HepG2 (cell line): ENCODE measurements around the gene CSTPP1. TPM values are rescaled to one million over a fixed set of nuclear protein-coding genes. Genes with fewer than 3 reads are reported as not detected.

Experiments
- ATAC-seq: fragments of 200-7000 bp; cut with Tn5 transposase; 3 replicates; pipeline ENCODE4 v1.9.1; 2020; ENCODE audit warnings: mild to moderate bottlenecking, moderate library complexity
- BruUV-seq: library from RNA; stranded (reverse); fragments of 400-500 nt; replicated peaks from 2 replicates; lab custom pipeline; 2021; lab: Mats Ljungman, UMichigan
- CTCF ChIA-PET: fragments of 300-600 bp; formaldehyde crosslinking; extraction: SDS; loops from one replicate; lab custom pipeline; 2021; ENCODE audit warnings: low total read pairs, inconsistent platforms, low intra/inter-chr PET ratio; lab: Yijun Ruan, JAX
- POLR2A ChIA-PET: fragments of 350-600 bp; sonication (Branson Sonifier 250); formaldehyde crosslinking; loops from one replicate; lab custom pipeline; 2020; ENCODE audit warnings: antibody characterized with exemption, inconsistent platforms; lab: Yijun Ruan, JAX
- DNase-seq: peaks from one replicate; pipeline ENCODE4 v3.0.0-alpha.2; 2015; ENCODE audit warnings: low spot score
- FAIRE-seq: peaks from 3 replicates; lab custom pipeline; 2011; peaks lifted over from hg19 to GRCh38; lab: Jason Lieb, UNC
- H2AFZ ChIP-seq: one replicate; pipeline ENCODE4 v1.6.1; 2011; ENCODE audit warnings: low read length, inconsistent platforms
- H3K27ac ChIP-seq: fragments of 300-600 bp; 3 replicates; pipeline ENCODE4 v1.8.0; 2011; ENCODE audit warnings: mixed run types, mild to moderate bottlenecking, mixed read lengths, low read length, inconsistent platforms; ENCODE audit not compliant: insufficient read depth; ENCODE audit errors: extremely low read length
- H3K27me3 ChIP-seq, 2 experiments: fragments of 200-600 bp in 1 of 2; 2 replicates in 1 of 2; 3 replicates in 1 of 2; pipeline versions ENCODE4 v1.6.0 to v1.8.0; 2011; ENCODE audit warnings: low read length in 2 of 2, mild to moderate bottlenecking in 2 of 2, moderate library complexity in 2 of 2, inconsistent platforms in 1 of 2; ENCODE audit not compliant: insufficient read depth in 2 of 2, control insufficient read depth in 1 of 2
- H3K36me3 ChIP-seq, 2 experiments: fragments of 200-600 bp in 1 of 2; replicated peaks in 1 of 2; 2 replicates in 1 of 2; 3 replicates in 1 of 2; pipeline versions ENCODE4 v1.5.1 to v1.8.0; 2011; ENCODE audit warnings: low read length in 2 of 2, inconsistent platforms in 1 of 2; ENCODE audit not compliant: insufficient read depth in 2 of 2, control insufficient read depth in 1 of 2
- H3K4me1 ChIP-seq: 2 replicates; pipeline ENCODE4 v1.5.1; 2012; ENCODE audit warnings: low read length, inconsistent platforms; ENCODE audit not compliant: insufficient read depth
- H3K4me2 ChIP-seq: 2 replicates; pipeline ENCODE4 v1.6.0; 2011; ENCODE audit warnings: low read depth, low read length, inconsistent platforms
- H3K4me3 ChIP-seq, 3 experiments: fragments of 200-600 bp in 1 of 3; sonication (generic), shearing (Covaris generic) in 1 of 3; replicated peaks in 1 of 3; 2 replicates each; pipeline ENCODE4 v1.5.1; 2011 to 2016; ENCODE audit warnings: low read length in 3 of 3, inconsistent platforms in 2 of 3, low read depth in 2 of 3, mild to moderate bottlenecking in 2 of 3, control low read depth in 1 of 3, mixed read lengths in 1 of 3; ENCODE audit not compliant: insufficient read depth in 1 of 3
- H3K79me2 ChIP-seq: one replicate; pipeline ENCODE4 v1.6.1; 2011; ENCODE audit warnings: low read length, inconsistent platforms; ENCODE audit not compliant: insufficient read depth
- H3K9ac ChIP-seq: 2 replicates; pipeline ENCODE4 v1.6.0; 2011; ENCODE audit warnings: mild to moderate bottlenecking, low read depth, low read length, inconsistent platforms; ENCODE audit not compliant: insufficient read depth
- H3K9me3 ChIP-seq: 2 replicates; pipeline ENCODE4 v1.5.1; 2012; ENCODE audit warnings: mild to moderate bottlenecking, low read length
- H4K20me1 ChIP-seq: 2 replicates; pipeline ENCODE4 v1.6.0; 2011; ENCODE audit warnings: inconsistent platforms, mild to moderate bottlenecking, low read length, moderate library complexity; ENCODE audit not compliant: insufficient read depth
- ETV5 ChIP-seq: IDR thresholded peaks from 2 replicates; pipeline ENCODE4 v1.6.1; 2018; ENCODE audit warnings: missing biosample characterization, missing genetic modification reagents, inconsistent platforms, borderline replicate concordance
- GATAD2A ChIP-seq: IDR thresholded peaks from 2 replicates; pipeline ENCODE4 v1.6.1; 2016
- HOXA7 ChIP-seq: sonication (generic); formaldehyde crosslinking; IDR thresholded peaks from 2 replicates; pipeline ENCODE4 v1.8.1; 2022; ENCODE audit warnings: mild to moderate bottlenecking, missing genetic modification reagents, moderate library complexity
- ZNF460 ChIP-seq: sonication (generic); formaldehyde crosslinking; IDR thresholded peaks from 2 replicates; pipeline ENCODE4 v1.5.1; 2020; ENCODE audit warnings: missing genetic modification reagents, mild to moderate bottlenecking, borderline replicate concordance
- ZNF841 ChIP-seq: sonication (generic); formaldehyde crosslinking; IDR thresholded peaks from 2 replicates; pipeline ENCODE4 v1.8.1; 2023; ENCODE audit warnings: missing genetic modification reagents, borderline replicate concordance
- WGBS: methylation state at CpG from one replicate; pipeline ENCODE4 v1.1.6; 2017; ENCODE audit warnings: low lambda C conversion rate; 5-methylcytosine and 5-hydroxymethylcytosine counted together
- in situ Hi-C: cut with HindIII; loops from 2 replicates; pipeline ENCODE4 v1.10.0; 2017; ENCODE audit warnings: low pct_unique_long_range_greater_than_20kb; ENCODE audit not compliant: extremely low pct_ligation_motif_present
- intact Hi-C: fragments of 100-400 bp; cut with micrococcal nuclease; formaldehyde crosslinking; loops from one replicate; pipeline ENCODE4 v1.10.0; 2022; ENCODE audit not compliant: unreplicated experiment
- polyA plus RNA-seq, 8 experiments: library from polyadenylated mRNA; depleted of rRNA in 3 of 8; stranded (reverse) in 7 of 8; unstranded in 1 of 8; fragments of >200 nt; fragmentation: Illumina TruSeq in 4 of 8; extraction: Trizol in 4 of 8; gene quantifications; 2 replicates each; pipeline versions ENCODE4 v1.2.1 to v1.2.3, GENCODE V29; 2011 to 2016; ENCODE audit warnings: low read depth in 4 of 8, missing spikeins in 1 of 8, mixed read lengths in 1 of 8; ENCODE audit not compliant: insufficient read depth in 1 of 8
- total RNA-seq, 5 experiments: library from RNA; depleted of rRNA; stranded (reverse); fragments of >200 nt; fragmentation: Illumina TruSeq; extraction: Trizol; gene quantifications; 2 replicates each; pipeline ENCODE4 v1.2.3, GENCODE V29; 2016; ENCODE audit warnings: low read depth in 1 of 5
- TF ChIP-seq, protein P1 (sequence below): sonication (generic); formaldehyde crosslinking; IDR thresholded peaks from 2 replicates; pipeline ENCODE4 v1.4.0; 2020; ENCODE audit warnings: missing genetic modification reagents, borderline replicate concordance
- TF ChIP-seq, protein P2 (sequence below), 2 experiments: sonication (generic) in 1 of 2; formaldehyde crosslinking in 1 of 2; IDR thresholded peaks; 2 replicates each; pipeline versions ENCODE4 v1.4.0 to v1.6.1; 2016 to 2020; ENCODE audit warnings: borderline replicate concordance in 1 of 2, low read depth in 1 of 2, mild to moderate bottlenecking in 1 of 2, missing genetic modification reagents in 1 of 2
- TF ChIP-seq, protein P3 (sequence below): sonication (generic); formaldehyde crosslinking; IDR thresholded peaks from 2 replicates; pipeline ENCODE4 v1.5.0; 2020; ENCODE audit warnings: missing genetic modification reagents
- TF ChIP-seq, protein P4 (sequence below): sonication (generic); formaldehyde crosslinking; IDR thresholded peaks from 2 replicates; pipeline ENCODE4 v1.5.0; 2020; ENCODE audit warnings: missing genetic modification reagents
- TF ChIP-seq, protein P5 (sequence below): sonication (generic); formaldehyde crosslinking; IDR thresholded peaks from 2 replicates; pipeline ENCODE4 v1.4.0; 2020; ENCODE audit warnings: missing genetic modification reagents, mild to moderate bottlenecking, borderline replicate concordance

CSTPP1 gene
- total and polyA plus RNA-seq, 2 of the 13 experiments (the other 11 are each of a cell fraction or from before 2014, with no cell fraction given) = 12.3 to 14.6 TPM

DNA sequence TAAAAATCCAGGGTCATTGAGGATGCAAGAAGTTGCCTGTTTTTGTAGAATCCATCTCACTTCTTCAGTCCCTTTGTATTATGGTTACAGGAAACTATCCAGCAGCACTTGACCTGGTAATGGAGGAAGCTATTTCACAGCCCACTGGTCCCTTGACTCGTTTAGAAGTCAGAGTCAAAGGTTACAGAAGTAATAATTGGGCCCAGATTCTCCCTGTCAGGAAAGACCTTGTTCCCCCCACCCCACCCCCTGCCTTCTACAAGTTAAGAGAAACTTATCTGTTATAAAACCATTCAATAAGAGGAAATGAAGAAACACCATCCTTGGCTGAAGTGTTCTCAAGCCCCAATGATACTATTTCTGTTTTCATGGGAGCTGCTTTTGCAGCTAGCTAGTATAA is 65.8 kb downstream of the CSTPP1 start:
- ChIA-PET CTCF (no interaction called here), POLR2A (no interaction called here)
- Histone ChIP-seq H3K4me1 (peaks cover 25% of the 10 kb centered on the region), H3K9ac (no peak overlapping the region), H3K4me2 (no peak overlapping the region), H3K4me3 (no peak overlapping the region), H4K20me1 (no peaks in the 10 kb centered on the region), H3K27ac (no peak overlapping the region), H3K27me3 (no peaks in the 10 kb centered on the region), H3K79me2 (no peaks in the 10 kb centered on the region), H3K9me3 (no peaks in the 10 kb centered on the region), H3K36me3 (no peaks in the 10 kb centered on the region), H2AFZ (no peak overlapping the region)
- DNase-seq (no peak), FAIRE-seq (no peak), ATAC-seq (no peak)
- in situ Hi-C loops (no loop called here), intact Hi-C loops (loop anchor here (10.0 kb wide), 1 partner anchor 92 kb away; no protein-coding TSS in a partner anchor)
- WGBS = 57% methylated on average over 1 of the region's 1 CpG
- BruUV-seq = no TSS peak
- TF ChIP-seq, protein P1, sequence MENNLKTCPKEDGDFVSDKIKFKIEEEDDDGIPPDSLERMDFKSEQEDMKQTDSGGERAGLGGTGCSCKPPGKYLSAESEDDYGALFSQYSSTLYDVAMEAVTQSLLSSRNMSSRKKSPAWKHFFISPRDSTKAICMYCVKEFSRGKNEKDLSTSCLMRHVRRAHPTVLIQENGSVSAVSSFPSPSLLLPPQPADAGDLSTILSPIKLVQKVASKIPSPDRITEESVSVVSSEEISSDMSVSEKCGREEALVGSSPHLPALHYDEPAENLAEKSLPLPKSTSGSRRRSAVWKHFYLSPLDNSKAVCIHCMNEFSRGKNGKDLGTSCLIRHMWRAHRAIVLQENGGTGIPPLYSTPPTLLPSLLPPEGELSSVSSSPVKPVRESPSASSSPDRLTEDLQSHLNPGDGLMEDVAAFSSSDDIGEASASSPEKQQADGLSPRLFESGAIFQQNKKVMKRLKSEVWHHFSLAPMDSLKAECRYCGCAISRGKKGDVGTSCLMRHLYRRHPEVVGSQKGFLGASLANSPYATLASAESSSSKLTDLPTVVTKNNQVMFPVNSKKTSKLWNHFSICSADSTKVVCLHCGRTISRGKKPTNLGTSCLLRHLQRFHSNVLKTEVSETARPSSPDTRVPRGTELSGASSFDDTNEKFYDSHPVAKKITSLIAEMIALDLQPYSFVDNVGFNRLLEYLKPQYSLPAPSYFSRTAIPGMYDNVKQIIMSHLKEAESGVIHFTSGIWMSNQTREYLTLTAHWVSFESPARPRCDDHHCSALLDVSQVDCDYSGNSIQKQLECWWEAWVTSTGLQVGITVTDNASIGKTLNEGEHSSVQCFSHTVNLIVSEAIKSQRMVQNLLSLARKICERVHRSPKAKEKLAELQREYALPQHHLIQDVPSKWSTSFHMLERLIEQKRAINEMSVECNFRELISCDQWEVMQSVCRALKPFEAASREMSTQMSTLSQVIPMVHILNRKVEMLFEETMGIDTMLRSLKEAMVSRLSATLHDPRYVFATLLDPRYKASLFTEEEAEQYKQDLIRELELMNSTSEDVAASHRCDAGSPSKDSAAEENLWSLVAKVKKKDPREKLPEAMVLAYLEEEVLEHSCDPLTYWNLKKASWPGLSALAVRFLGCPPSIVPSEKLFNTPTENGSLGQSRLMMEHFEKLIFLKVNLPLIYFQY (CRISPR knock-in tag) = no peak
- no peak for TF ChIP-seq ETV5 (CRISPR knock-in tag)
- no peak for TF ChIP-seq ZNF841
- TF ChIP-seq ZNF460 (CRISPR knock-in tag) = no peak
- TF ChIP-seq HOXA7 (CRISPR knock-in tag) = no peak
- TF ChIP-seq, protein P2, sequence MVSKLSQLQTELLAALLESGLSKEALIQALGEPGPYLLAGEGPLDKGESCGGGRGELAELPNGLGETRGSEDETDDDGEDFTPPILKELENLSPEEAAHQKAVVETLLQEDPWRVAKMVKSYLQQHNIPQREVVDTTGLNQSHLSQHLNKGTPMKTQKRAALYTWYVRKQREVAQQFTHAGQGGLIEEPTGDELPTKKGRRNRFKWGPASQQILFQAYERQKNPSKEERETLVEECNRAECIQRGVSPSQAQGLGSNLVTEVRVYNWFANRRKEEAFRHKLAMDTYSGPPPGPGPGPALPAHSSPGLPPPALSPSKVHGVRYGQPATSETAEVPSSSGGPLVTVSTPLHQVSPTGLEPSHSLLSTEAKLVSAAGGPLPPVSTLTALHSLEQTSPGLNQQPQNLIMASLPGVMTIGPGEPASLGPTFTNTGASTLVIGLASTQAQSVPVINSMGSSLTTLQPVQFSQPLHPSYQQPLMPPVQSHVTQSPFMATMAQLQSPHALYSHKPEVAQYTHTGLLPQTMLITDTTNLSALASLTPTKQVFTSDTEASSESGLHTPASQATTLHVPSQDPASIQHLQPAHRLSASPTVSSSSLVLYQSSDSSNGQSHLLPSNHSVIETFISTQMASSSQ (IDR thresholded peaks at IDR 0.05; ENCODE audit: low read depth) = no peak
- TF ChIP-seq, protein P2 (CRISPR knock-in tag; IDR thresholded peaks at IDR 0.05; ENCODE audit: borderline replicate concordance) = no peak
- TF ChIP-seq, protein P3, sequence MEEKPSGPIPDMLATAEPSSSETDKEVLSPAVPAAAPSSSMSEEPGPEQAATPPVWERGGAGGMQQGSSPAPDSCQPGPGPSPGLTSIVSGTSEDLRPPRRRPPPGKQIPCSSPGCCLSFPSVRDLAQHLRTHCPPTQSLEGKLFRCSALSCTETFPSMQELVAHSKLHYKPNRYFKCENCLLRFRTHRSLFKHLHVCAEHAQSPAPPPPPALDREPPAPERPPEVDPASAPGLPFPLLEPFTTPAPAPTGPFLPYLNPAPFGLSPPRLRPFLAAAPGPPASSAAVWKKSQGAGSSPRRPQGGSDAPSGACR (CRISPR knock-in tag) = no peak
- TF ChIP-seq, protein P4, sequence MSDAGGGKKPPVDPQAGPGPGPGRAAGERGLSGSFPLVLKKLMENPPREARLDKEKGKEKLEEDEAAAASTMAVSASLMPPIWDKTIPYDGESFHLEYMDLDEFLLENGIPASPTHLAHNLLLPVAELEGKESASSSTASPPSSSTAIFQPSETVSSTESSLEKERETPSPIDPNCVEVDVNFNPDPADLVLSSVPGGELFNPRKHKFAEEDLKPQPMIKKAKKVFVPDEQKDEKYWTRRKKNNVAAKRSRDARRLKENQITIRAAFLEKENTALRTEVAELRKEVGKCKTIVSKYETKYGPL (CRISPR knock-in tag) = no peak
- TF ChIP-seq GATAD2A = no peak
- TF ChIP-seq, protein P5, sequence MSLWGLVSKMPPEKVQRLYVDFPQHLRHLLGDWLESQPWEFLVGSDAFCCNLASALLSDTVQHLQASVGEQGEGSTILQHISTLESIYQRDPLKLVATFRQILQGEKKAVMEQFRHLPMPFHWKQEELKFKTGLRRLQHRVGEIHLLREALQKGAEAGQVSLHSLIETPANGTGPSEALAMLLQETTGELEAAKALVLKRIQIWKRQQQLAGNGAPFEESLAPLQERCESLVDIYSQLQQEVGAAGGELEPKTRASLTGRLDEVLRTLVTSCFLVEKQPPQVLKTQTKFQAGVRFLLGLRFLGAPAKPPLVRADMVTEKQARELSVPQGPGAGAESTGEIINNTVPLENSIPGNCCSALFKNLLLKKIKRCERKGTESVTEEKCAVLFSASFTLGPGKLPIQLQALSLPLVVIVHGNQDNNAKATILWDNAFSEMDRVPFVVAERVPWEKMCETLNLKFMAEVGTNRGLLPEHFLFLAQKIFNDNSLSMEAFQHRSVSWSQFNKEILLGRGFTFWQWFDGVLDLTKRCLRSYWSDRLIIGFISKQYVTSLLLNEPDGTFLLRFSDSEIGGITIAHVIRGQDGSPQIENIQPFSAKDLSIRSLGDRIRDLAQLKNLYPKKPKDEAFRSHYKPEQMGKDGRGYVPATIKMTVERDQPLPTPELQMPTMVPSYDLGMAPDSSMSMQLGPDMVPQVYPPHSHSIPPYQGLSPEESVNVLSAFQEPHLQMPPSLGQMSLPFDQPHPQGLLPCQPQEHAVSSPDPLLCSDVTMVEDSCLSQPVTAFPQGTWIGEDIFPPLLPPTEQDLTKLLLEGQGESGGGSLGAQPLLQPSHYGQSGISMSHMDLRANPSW = no peak
